Pons (tissue), 1 donor: ENCODE results near the gene FAM53A.

ENCODE experiments used
- DNase-seq: peaks from one replicate; pipeline ENCODE4 v3.0.0-alpha.2; 2016; ENCODE audit warnings: low spot score

FAM53A gene

GRCh38 chr4:1592068-1592708, 91.9 kb downstream of the FAM53A start:
- no peak for DNase-seq

- no peak for DNase-seq
Observed at GRCh38 chr4:1591107-1591506, 93.0 kb downstream of the FAM53A start.

- no peak for DNase-seq
Observed at GRCh38 chr4:1590244-1590643, 93.9 kb downstream of the FAM53A start.
